ENCODE data around the gene SPOUT1. TPM values are rescaled to one million over a fixed set of nuclear protein-coding genes. Genes with fewer than 3 reads are reported as not detected.

The SPOUT1 gene
- total RNA-seq, 1 experiment from 2014 or later, result 66.4 TPM

- no peaks in the 10 kb centered on the region for H3K27me3 ChIP-seq (replicated peaks; ENCODE audit: insufficient read depth, low read depth, low read length, poor library complexity)
- ChIA-PET CTCF (no interaction called here), POLR2A (ENCODE audit: low non-redundant PET) (interaction anchor here (0.6 kb wide), 1 partner anchor 93 kb away, joined by 3 read pairs; no protein-coding TSS in a partner anchor)
- H3K4me3 ChIP-seq (ENCODE audit: low read depth, low read length, poor library complexity, severe bottlenecking), result no peak overlapping the region
- DNase-seq (ENCODE audit: low spot score), result no peak
- H3K27ac ChIP-seq (ENCODE audit: low read depth, low read length, poor library complexity, severe bottlenecking), result no peak overlapping the region
- no peaks in the 10 kb centered on the region for H3K4me1 ChIP-seq (ENCODE audit: insufficient read depth, low read length, poor library complexity, severe bottlenecking)
- TF ChIP-seq EZH2 (IDR thresholded peaks at IDR 0.05; ENCODE audit: borderline replicate concordance, low read depth, low read length, poor library complexity, severe bottlenecking) (no peak), CTCF (conservative IDR thresholded peaks at IDR 0.05; ENCODE audit: low read depth, low read length) (no peak)
- intact Hi-C loops (cut with micrococcal nuclease; ENCODE audit: unreplicated experiment), result no loop called here
- H3K36me3 ChIP-seq (ENCODE audit: insufficient read depth, low read length, poor library complexity, severe bottlenecking), result peaks cover 3% of the 10 kb centered on the region
- no TSS peak for BruUV-seq (replicated peaks)
- H3K9me3 ChIP-seq (ENCODE audit: low read depth, low read length, poor library complexity, severe bottlenecking), result no peaks in the 10 kb centered on the region
These were observed 5.9 kb upstream of the SPOUT1 start for GRCh38 chr9:128835246-128836210.

DNA sequence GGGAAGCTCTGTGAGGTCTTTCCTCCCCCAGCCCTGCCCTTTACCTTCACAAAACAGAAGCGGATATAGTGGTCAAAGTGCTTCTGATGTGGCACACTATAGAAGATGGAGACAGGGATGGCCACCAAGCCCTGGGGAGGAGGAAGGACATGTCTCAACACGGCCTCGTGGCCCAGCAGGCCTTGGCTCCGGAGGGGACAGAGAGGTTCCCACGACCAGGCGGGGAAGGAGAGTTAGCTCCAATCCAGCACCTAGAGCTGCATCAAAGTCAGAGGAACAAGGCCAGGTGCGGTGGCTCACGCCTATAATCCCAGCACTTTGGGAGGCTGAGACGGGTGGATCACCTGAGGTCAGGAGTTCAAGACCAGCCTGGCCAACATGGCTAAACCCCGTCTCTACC lies 4.1 kb upstream of the SPOUT1 start:
- H3K27me3 ChIP-seq (replicated peaks; ENCODE audit: insufficient read depth, low read depth, low read length, poor library complexity), result no peaks in the 10 kb centered on the region
- no peak overlapping the region for H3K27ac ChIP-seq (ENCODE audit: low read depth, low read length, poor library complexity, severe bottlenecking)
- CTCF ChIA-PET, result no interaction called here
- no TSS peak for BruUV-seq (replicated peaks)
- no peak overlapping the region for H3K4me3 ChIP-seq (ENCODE audit: low read depth, low read length, poor library complexity, severe bottlenecking)
- no peaks in the 10 kb centered on the region for H3K9me3 ChIP-seq (ENCODE audit: low read depth, low read length, poor library complexity, severe bottlenecking)
- TF ChIP-seq CTCF (conservative IDR thresholded peaks at IDR 0.05; ENCODE audit: low read depth, low read length) (no peak), EZH2 (IDR thresholded peaks at IDR 0.05; ENCODE audit: borderline replicate concordance, low read depth, low read length, poor library complexity, severe bottlenecking) (no peak)
- H3K36me3 ChIP-seq (ENCODE audit: insufficient read depth, low read length, poor library complexity, severe bottlenecking), result peaks cover 3% of the 10 kb centered on the region
- peaks cover 4% of the 10 kb centered on the region for H3K4me1 ChIP-seq (ENCODE audit: insufficient read depth, low read length, poor library complexity, severe bottlenecking)
- POLR2A ChIA-PET (ENCODE audit: low non-redundant PET), result no interaction called here
- intact Hi-C loops (cut with micrococcal nuclease; ENCODE audit: unreplicated experiment), result no loop called here
- DNase-seq (ENCODE audit: low spot score), result no peak

DNA sequence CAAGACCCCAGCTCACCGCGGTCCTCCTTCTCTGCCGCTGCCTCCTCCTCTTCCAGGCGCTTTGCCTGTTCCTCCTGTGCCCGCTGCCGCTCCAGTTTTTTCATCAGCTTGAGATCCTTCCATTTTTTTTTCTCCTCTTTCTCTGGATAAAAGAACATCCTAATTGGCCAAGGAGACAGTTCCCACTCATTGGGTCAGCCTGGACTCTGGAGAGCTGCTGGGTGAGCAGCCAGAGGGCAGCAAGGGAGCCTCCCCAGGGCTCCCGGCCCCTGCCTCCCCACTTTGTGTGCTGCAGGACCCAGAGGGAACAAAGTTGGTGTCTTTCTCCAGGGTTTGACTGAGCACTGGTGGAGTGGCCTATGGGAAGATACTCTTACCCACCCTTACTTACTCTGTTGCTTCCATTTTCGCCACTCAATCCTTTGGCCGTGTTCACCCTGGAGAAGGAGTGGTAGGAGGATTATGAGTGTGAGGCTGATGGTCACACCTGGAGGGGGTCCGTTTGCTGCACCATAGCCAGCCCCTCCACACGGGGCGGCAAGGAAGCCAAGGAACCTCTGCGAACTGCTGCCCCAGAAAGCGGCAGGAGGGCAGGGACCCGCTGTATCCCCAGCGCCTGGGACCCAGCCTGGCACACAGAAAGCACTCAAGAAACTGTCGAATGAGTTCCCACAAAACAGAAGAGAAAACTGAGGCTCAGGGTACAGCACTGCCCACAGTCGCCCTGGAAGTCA lies 708 bp downstream of the SPOUT1 start:
- H3K4me1 ChIP-seq (ENCODE audit: insufficient read depth, low read length, poor library complexity, severe bottlenecking), result peaks cover 7% of the 10 kb centered on the region
- peaks cover 41% of the 10 kb centered on the region for H3K36me3 ChIP-seq (ENCODE audit: insufficient read depth, low read length, poor library complexity, severe bottlenecking)
- TF ChIP-seq EZH2 (IDR thresholded peaks at IDR 0.05; ENCODE audit: borderline replicate concordance, low read depth, low read length, poor library complexity, severe bottlenecking) (no peak), CTCF (conservative IDR thresholded peaks at IDR 0.05; ENCODE audit: low read depth, low read length) (no peak)
- intact Hi-C loops (cut with micrococcal nuclease; ENCODE audit: unreplicated experiment), result no loop called here
- CTCF ChIA-PET, result interaction anchor here (1.7 kb wide), 1 partner anchor 11 kb away, joined by 10 read pairs; the partner anchor contains the start of gene ENDOG
- H3K27ac ChIP-seq (ENCODE audit: low read depth, low read length, poor library complexity, severe bottlenecking), result peak overlapping the region; percentile 82
- no peaks in the 10 kb centered on the region for H3K9me3 ChIP-seq (ENCODE audit: low read depth, low read length, poor library complexity, severe bottlenecking)
- DNase-seq (ENCODE audit: low spot score), result no peak
- H3K27me3 ChIP-seq (replicated peaks; ENCODE audit: insufficient read depth, low read depth, low read length, poor library complexity), result no peaks in the 10 kb centered on the region
- BruUV-seq (replicated peaks), result TSS peak; percentile 39
- peak overlapping the region; percentile 63 for H3K4me3 ChIP-seq (ENCODE audit: low read depth, low read length, poor library complexity, severe bottlenecking)
- POLR2A ChIA-PET (ENCODE audit: low non-redundant PET), result no interaction called here
